Cardiac muscle cell (in vitro differentiated cells and primary cell): Measurements from ENCODE around the gene ADGRB2. TPM values are rescaled to one million over a fixed set of nuclear protein-coding genes. Genes with fewer than 3 reads are reported as not detected.

Source experiments
- DNase-seq, 2 donors: peaks; one replicate each; pipeline versions ENCODE4 v3.0.0 to v3.0.0-alpha.2; 2010 to 2017; ENCODE audit warnings: low read depth in 1 of 2, low spot score in 1 of 2
- H3K27ac ChIP-seq: fragments of 200-600 bp; sonication (generic); 2 replicates; pipeline ENCODE4 v1.5.1; 2016
- H3K27me3 ChIP-seq: fragments of 200-600 bp; sonication (generic); 2 replicates; pipeline ENCODE4 v1.6.0; 2016; ENCODE audit warnings: control low read depth
- H3K36me3 ChIP-seq: fragments of 200-600 bp; sonication (generic); 2 replicates; pipeline ENCODE4 v1.5.1; 2016; ENCODE audit warnings: control low read depth
- H3K4me1 ChIP-seq: fragments of 200-600 bp; sonication (generic); 2 replicates; pipeline ENCODE4 v1.8.1; 2017; ENCODE audit warnings: low read depth, mild to moderate bottlenecking, mixed run types
- H3K4me3 ChIP-seq: fragments of 200-600 bp; sonication (generic); 2 replicates; pipeline ENCODE4 v1.5.1; 2016; ENCODE audit warnings: mild to moderate bottlenecking
- H3K9me3 ChIP-seq: fragments of 200-600 bp; sonication (generic); 2 replicates; pipeline ENCODE4 v1.5.1; 2017; ENCODE audit warnings: low read depth, mild to moderate bottlenecking, control low read depth
- polyA plus RNA-seq: library from polyadenylated mRNA; unstranded; fragments of >200 nt; fragmentation: Nextera tagmentation; extraction: Ambion mirVana; gene quantifications from 2 replicates; pipeline ENCODE4 v1.2.1, GENCODE V29; 2016
- total RNA-seq: library from RNA; depleted of rRNA; stranded (reverse); fragments of >200 nt; gene quantifications from 2 replicates; pipeline ENCODE4 v1.2.3, GENCODE V29; 2016
- TF ChIP-seq, protein P1 (sequence below): IDR thresholded peaks from 2 replicates; pipeline ENCODE4 v1.5.1; 2012; ENCODE audit warnings: low read depth, mild to moderate bottlenecking, low read length

The ADGRB2 gene
- total and polyA plus RNA-seq, 2 experiments from 2014 or later: 95.0 to 309 TPM

DNA sequence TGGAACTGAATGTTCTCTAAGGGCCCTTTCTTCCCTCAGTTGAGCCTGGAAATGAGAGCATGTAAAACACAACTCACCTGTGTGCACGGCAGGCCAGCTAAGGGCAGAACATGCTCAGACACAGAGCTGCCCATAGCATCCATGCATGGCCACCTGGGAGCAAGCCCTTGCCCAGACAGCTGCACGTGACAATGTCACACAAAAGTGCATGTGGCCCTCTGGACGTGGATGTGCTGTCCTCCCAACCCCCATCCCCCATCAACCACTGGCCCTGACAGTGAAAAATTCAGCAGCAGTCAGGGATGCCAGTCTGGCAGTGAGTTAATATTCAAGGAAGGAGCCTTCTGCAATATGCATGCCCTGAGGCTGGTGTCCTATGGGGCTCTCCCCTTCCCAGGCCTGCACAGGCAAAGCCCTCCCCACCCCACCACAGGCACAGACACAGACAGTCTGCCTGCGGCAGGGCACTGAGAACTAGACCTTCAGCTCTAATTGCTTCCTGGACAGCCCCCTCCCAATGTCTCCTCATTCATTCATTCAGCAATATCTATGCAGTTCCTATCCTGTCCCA, 45.7 kb downstream of the ADGRB2 start:
- TF ChIP-seq, protein P1, sequence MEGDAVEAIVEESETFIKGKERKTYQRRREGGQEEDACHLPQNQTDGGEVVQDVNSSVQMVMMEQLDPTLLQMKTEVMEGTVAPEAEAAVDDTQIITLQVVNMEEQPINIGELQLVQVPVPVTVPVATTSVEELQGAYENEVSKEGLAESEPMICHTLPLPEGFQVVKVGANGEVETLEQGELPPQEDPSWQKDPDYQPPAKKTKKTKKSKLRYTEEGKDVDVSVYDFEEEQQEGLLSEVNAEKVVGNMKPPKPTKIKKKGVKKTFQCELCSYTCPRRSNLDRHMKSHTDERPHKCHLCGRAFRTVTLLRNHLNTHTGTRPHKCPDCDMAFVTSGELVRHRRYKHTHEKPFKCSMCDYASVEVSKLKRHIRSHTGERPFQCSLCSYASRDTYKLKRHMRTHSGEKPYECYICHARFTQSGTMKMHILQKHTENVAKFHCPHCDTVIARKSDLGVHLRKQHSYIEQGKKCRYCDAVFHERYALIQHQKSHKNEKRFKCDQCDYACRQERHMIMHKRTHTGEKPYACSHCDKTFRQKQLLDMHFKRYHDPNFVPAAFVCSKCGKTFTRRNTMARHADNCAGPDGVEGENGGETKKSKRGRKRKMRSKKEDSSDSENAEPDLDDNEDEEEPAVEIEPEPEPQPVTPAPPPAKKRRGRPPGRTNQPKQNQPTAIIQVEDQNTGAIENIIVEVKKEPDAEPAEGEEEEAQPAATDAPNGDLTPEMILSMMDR: no peak
- H3K27ac ChIP-seq: no peak overlapping the region
- H3K4me3 ChIP-seq: no peak overlapping the region
- peaks cover 10% of the 10 kb centered on the region for H3K4me1 ChIP-seq
- no peaks in the 10 kb centered on the region for H3K27me3 ChIP-seq
- no peak for DNase-seq
- no peaks in the 10 kb centered on the region for H3K36me3 ChIP-seq
- H3K9me3 ChIP-seq: no peaks in the 10 kb centered on the region

DNA sequence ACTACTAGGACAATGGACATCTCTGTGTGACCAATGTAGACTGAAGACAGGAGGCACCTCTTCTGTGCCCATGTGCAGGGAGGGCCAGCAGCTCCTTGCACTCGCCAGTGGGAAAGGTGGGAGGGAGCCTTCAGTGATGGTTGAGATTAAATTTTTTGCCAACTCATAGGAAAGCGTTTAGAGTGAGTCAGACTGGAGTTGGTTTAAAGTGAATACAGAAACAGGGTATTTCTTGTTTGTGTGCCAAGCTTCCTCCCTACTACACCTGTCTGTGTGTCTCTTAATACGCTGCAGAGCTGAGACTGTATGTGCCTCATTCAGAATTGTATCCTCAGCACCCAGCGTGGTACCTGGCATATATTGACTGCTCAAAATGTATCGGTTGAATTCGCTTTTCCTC, 46.8 kb downstream of the ADGRB2 start:
- DNase-seq: no peak
- no peak overlapping the region for H3K4me3 ChIP-seq
- H3K4me1 ChIP-seq: peaks cover 20% of the 10 kb centered on the region
- H3K27me3 ChIP-seq: no peaks in the 10 kb centered on the region
- no peak overlapping the region for H3K27ac ChIP-seq
- H3K9me3 ChIP-seq: no peaks in the 10 kb centered on the region
- TF ChIP-seq, protein P1: no peak
- H3K36me3 ChIP-seq: no peaks in the 10 kb centered on the region

DNA sequence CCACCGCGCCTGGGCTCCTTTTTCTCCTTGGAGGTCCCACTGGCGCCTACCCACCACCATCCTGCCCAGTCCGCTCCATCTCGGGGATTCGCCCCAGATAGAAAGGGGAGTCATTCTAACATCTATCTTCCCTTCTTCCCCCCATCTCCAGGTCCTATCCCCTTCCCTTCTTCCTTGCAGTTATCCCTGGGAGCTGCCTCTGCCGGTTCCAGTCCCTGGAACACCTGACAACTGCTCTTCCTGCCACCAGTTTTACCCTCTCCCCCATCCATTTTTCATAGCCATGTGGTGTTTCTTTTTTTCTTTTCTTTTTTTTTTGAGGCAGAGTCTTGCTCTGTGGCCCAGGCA, 48.3 kb downstream of the ADGRB2 start:
- Histone ChIP-seq H3K9me3 (no peaks in the 10 kb centered on the region), H3K27ac (no peak overlapping the region), H3K27me3 (no peaks in the 10 kb centered on the region), H3K36me3 (no peaks in the 10 kb centered on the region), H3K4me3 (no peak overlapping the region), H3K4me1 (peaks cover 25% of the 10 kb centered on the region)
- TF ChIP-seq, protein P1: no peak
- no peak for DNase-seq

DNA sequence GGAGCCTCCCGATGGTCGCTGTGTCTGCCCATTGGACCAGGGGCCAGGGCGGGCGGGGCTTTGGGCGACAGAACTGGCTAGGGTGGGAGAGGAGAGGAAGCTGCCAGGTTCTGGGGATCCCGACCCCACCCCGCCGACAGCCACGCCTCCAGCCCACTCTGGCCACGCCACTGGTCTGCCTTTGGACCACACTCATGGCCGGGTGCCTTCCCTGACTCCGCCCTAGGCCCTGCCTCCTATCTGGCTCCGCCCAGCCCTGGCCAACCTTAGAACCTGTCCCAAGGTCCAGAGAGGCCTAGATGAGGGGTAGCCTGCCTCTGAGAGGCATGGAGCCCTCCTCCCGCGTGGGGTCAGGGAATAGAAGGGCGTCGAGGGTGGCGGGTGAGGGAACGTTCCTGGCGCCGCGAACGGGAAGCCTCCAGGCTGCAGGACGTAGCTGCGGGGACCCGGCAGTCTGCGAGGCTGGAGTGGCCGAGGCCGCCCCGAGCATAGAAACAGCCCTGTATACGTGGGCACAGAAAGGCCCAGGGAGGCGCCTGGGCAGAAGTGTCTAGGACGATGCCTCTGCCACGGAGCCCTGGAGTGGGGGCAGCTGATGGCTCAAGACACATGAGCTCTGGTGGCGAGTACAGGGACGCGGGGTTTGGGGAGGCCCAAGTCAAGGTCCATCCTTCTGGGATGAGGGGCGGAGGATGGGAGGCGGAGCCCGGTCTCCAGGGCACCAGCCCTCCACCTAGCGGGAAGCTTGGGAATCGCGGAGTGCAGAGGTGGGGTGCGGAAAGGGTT, 48.9 kb downstream of the ADGRB2 start:
- TF ChIP-seq, protein P1: peak; percentile 94
- Histone ChIP-seq H3K36me3 (no peaks in the 10 kb centered on the region), H3K9me3 (no peaks in the 10 kb centered on the region), H3K4me1 (peaks cover 25% of the 10 kb centered on the region), H3K27me3 (no peaks in the 10 kb centered on the region), H3K27ac (peak overlapping the region; percentile 82), H3K4me3 (no peak overlapping the region)
- peak; percentile 95 to 96 for DNase-seq

DNA sequence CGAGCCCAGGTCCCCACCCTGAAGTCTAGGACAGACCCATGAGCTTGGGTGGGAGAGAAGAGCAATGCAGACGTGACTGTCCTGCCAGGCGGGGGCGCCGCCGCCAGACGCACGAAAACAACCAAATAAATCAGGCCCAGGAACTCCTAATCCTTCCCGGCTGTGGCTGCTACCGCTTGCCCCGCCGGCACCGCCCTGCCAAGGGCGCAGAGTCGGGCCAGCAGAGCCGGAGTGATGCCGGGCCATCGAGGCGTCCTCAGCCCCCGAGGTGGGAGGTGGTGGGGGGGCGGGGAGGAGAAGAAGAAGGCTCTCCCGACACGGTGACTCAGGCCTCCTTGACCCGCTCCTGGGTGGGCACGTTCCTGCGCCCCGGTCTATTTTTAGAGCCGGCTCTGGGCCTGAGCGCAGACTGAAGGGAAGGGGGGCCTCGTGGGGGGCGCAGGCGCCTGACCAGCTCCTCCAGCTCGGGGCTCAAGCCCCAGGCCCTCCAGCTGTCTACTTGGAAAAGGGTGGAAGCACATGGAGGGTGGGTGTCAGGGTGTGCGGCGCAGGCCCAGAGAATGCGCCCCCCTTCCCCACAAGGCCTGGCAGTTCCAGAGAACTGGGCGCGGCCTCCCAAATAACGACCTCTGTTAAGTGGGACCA, 49.6 kb downstream of the ADGRB2 start:
- DNase-seq: peak; percentile 71 to 81
- TF ChIP-seq, protein P1: peak; percentile 57
- no peaks in the 10 kb centered on the region for H3K27me3 ChIP-seq
- H3K27ac ChIP-seq: peak overlapping the region; percentile 82
- no peaks in the 10 kb centered on the region for H3K36me3 ChIP-seq
- no peaks in the 10 kb centered on the region for H3K9me3 ChIP-seq
- peaks cover 25% of the 10 kb centered on the region for H3K4me1 ChIP-seq
- no peak overlapping the region for H3K4me3 ChIP-seq
